MM.1S (cell line): ENCODE data around the gene PSEN1.

Experiments
- CTCF ChIP-seq: fragments of 300-600 bp; sonication (generic); IDR thresholded peaks from 2 replicates; pipeline ENCODE4 v1.5.1; 2016; ENCODE audit warnings: antibody characterized with exemption, low read length, mixed read lengths
- EZH2phosphoT487 ChIP-seq: fragments of 300-600 bp; sonication (generic); IDR thresholded peaks from 2 replicates; pipeline ENCODE4 v1.6.1; 2018; ENCODE audit warnings: antibody characterized with exemption, low read length

DNA sequence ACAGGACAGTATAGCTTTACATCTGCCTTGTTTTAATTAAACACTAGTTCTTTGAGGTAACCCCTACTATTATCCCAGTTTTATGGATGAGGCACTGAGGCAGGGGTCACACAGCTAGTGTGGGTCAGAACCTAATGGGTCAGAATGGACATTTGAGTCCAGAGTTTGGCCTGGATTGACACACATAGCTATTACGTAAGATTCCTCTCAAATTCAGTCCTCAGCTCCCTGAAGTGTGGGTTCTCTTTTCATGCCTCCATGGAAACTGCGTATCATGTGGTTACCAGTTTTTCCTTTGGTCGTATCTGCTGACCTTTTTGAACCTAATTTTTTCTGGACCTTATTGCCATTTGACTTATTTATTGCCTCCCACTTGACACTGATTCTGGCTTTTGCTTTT, 40.4 kb downstream of the PSEN1 start:
- TF ChIP-seq CTCF (no peak), EZH2phosphoT487 (no peak)
